GM21447 (cell line): ENCODE data around the gene MYBPH.

Experiments used
- ATAC-seq: cut with Tn5 transposase; IDR thresholded peaks from one replicate; pipeline ENCODE4 v1.9.1; 2021; ENCODE audit not compliant: unreplicated experiment

Gene MYBPH

DNA sequence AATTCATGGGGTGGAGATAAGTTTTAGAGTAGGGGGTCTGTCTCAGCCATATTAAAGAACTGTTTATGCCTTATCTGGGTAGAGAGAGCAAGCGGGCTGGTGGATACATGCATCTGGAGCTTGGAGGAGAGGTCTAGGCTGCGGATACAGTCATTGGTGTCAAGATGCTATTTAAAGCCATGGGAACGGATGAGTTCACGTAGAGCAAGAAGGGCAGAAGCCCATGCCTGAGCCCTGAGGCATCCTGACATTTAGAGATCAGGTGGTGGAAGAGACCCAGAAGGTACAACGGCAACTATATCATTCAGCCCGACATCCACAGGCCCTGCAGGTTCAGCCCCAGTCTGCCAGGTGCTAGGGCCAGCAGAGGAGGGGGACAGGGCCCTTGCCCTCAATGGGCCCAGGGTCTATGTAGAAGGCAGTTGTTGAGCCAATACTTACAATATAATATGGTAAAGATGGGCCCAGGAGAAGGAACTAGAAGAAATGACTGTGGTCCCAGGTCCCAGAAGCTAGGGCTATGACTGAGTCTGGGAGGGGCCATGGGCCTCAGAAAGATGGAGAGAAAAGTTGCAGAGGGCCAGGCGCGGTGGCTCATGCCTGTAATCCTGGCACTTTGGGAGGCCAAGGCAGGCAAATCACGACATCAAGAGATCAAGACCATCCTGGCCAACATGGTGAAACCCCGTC is 26.0 kb upstream of the MYBPH start:
- ATAC-seq: no peak

- ATAC-seq: no peak
Observed at GRCh38 chr1:203200916-203201315, 25.3 kb upstream of the MYBPH start.

- ATAC-seq: no peak
Observed at GRCh38 chr1:203199816-203200571, 24.4 kb upstream of the MYBPH start.

DNA sequence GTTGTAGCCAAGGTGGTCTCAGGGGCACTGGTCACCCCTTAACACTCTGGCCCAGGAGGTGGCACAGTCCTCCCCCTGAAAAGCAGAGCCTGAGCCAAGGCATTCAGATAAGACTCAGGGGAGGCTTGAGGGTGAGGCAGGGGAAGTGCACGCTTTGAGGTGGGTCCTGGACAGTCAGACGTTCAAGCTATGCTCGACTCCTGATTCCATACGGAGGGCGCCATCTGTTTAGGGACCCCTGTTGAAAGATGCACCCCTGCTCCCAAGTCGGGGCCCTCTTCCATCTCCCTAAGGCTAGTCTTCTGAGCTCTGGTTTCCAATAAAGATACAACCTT is 23.8 kb upstream of the MYBPH start:
- ATAC-seq: no peak

- no peak for ATAC-seq
Observed at GRCh38 chr1:203199002-203199401, 23.4 kb upstream of the MYBPH start.

GRCh38 chr1:203197625-203198024 is 22.0 kb upstream of the MYBPH start:
- ATAC-seq: no peak

DNA sequence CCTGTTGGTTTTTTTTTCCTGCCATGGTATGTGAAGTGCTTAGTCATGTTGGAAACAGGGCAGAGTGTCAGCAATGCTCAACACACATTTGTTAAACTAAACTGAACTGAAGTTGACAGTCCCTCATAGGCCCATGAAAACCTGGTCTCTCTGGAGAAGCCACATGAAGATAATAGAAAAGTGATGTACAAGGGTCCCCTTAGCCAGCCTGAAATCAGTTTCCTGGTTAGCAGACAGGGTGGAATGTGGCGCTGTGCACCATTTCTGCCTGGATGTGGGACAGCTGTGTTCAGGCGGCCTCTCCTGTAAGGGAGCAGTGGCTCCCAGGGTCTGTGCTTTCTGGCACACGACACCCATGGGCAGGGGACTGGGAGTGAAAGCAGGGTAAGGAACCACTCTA is 20.7 kb upstream of the MYBPH start:
- no peak for ATAC-seq

GRCh38 chr1:203190949-203191348 is 15.3 kb upstream of the MYBPH start:
- no peak for ATAC-seq

GRCh38 chr1:203189951-203190352 is 14.3 kb upstream of the MYBPH start:
- ATAC-seq: no peak

- no peak for ATAC-seq
Observed at GRCh38 chr1:203188686-203189232, 13.1 kb upstream of the MYBPH start.

GRCh38 chr1:203187689-203188264 is 12.2 kb upstream of the MYBPH start:
- no peak for ATAC-seq

DNA sequence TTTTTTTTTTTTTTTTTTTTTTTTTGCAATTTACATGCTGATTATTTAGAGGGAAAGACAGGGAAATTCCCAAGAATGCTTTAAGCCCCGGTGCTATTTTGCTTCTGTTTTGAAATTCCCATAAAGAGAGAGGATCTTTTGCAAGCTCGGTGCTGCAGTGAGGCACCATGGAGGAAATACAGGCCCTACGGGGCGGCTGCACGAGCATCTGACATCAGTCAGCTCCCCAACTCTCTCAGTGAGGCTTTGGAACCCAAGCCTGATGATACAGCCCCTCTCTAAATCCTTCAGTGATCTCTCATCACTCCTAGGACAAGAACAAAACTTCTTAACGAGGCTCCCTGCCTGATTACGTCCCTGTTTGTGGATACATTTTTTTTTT is 11.7 kb upstream of the MYBPH start:
- no peak for ATAC-seq

DNA sequence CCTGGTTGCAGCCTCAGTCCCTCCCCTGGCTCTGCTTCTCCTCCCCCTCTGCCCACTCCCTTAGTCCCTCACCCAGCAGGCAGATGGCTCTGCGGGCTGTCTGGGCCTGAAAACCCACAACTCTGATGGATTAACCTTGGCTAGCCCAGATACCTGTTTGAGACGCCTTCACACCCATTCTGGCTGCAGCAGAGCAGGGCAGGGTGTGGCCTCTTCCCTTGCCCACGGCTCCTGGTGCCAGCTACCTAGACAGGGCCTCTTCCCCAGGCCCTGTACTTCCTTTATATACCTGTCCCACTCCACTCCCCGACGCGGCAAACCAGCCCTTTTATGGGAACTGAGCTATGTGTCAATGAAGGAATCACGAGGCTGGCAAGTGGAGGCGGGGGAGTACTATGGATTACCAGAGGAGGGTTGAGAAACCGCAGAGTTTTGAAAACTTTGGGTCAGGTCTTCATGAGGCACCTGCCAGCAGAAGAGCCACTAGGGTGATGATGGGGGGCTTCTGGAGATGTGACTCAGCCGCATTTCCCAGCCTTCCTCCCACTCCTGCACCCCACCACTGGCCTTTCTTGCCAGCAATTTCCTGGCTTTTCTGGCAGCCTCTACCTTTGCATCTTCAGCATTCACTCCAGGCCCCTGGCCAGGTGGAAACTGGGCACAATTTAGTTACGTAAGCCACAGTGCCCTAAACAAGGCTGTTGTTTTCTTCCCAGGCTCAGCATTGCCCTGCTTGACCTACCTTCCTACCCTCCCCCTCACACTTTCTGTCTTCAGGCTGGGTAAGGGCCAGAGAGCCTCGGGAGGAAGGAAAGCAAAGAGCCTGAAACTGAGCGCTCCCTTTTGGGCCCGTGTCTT is 11.0 kb upstream of the MYBPH start, which contains the start of gene CHI3L1:
Gene CHI3L1 (minus strand): TSS at position 259 of the 858 bp plus-strand sequence. CDS start 81 bp downstream, at position 178.
- no peak for ATAC-seq

DNA sequence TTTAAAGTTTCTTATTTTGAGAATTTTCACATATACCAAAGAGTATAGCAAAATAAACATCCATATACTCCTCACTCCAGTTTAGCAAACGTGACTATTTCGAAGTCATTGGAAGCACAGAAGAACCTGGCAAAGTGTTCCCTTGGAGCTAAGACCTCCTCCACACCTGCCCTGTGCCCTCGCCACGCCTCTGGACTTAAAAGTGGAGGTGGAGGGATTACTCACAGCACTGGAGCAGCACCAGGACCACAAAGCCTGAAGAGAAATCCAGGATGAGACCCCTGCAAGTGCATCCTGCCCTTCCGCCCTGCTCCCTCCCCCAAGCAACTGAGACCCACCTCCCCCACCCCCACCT is 10.4 kb upstream of the MYBPH start:
- ATAC-seq: no peak

- ATAC-seq: no peak
Observed at GRCh38 chr1:203185585-203185984, 10.0 kb upstream of the MYBPH start.

GRCh38 chr1:203185061-203185461 is 9.4 kb upstream of the MYBPH start:
- no peak for ATAC-seq

DNA sequence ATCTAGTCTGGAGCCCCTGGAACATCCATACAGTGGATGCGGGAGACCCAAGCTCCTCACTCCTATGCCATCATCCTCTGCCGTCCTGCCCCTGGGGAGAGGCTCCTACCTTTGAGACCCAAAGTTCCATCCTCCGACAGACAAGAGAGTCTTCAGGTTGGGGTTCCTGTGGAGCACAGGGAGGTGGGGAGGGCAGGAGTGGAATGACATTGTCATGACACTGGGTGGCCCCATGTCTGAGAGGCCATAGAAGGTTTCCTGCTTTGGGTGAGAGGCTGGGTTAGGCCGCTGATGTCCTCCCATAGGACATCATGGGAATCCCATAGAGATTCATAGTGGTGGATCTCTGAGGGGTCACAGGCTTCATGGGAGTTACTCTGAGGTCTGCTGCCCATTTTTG is 8.8 kb upstream of the MYBPH start:
- ATAC-seq: no peak

GRCh38 chr1:203183828-203184227 is 8.2 kb upstream of the MYBPH start:
- no peak for ATAC-seq

DNA sequence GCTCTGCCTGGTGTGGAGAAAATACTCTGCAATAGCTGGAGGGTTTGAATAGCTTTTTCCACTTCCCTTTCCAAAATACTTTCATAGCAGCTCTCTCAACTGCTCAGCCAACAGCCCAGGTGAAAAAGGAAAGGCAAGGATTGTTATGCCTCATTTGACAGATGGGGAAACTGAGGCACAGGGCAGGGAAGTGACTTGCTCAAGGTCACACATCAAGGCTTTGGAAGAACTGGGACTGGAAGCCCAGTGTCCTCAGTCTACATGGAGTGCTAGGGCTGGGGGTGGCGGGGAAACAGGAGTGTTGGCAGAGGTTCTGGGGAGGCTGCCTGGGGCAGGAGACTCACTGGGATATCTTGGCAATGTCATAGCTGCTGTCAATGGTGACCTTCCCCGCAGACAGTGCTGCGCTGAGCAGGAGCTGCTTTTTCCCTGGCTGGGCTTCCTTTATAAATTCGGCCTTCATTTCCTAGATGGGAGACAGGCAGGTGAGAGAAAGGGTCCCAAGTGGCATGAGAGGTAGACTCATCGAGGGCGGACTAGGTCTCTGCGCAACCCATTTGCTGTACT is 6.8 kb upstream of the MYBPH start:
- no peak for ATAC-seq

GRCh38 chr1:203181586-203182386 is 6.2 kb upstream of the MYBPH start:
- ATAC-seq: no peak
